ENCODE results near the gene SLC25A25. TPM values are rescaled to one million over a fixed set of nuclear protein-coding genes. Genes with fewer than 3 reads are reported as not detected.

The SLC25A25 gene
- total and polyA plus RNA-seq, 10 donors = 6.2 to 44.7 (median 23.0) TPM

- H3K36me3 ChIP-seq = no peaks in the 10 kb centered on the region
- peaks cover 0 to 34% (median 4%) of the 10 kb centered on the region in 6 donors for H3K4me1 ChIP-seq
- TF ChIP-seq POLR2AphosphoS5 (IDR thresholded peaks at IDR 0.05) = no peak
- TF ChIP-seq POLR2A (IDR thresholded peaks at IDR 0.05) = no peak
- no peak for TF ChIP-seq CTCF (IDR thresholded peaks at IDR 0.05 in 8 of 11, conservative IDR thresholded peaks at IDR 0.05 in 3 of 11)
- DNase-seq = peak; percentile 61
- H3K4me3 ChIP-seq = no peak overlapping the region
- 85 to 93% (median 86%) methylated on average over 16 to 26 of the region's 26 CpGs for WGBS, 5 donors
- no peaks in the 10 kb centered on the region for H3K27me3 ChIP-seq (replicated peaks in 1 of 7)
- intact Hi-C loops (cut with DNase I; ENCODE audit: low total_unique reads) = no loop called here
- H3K27ac ChIP-seq = peak overlapping the region in 1 of 8 donors; percentile 13
- no peaks in the 10 kb centered on the region for H3K9me3 ChIP-seq
Observed at GRCh38 chr9:128153060-128153946, 85.3 kb downstream of the SLC25A25 start.

GRCh38 chr9:128153947-128154695, 86.1 kb downstream of the SLC25A25 start:
- no peak for TF ChIP-seq POLR2AphosphoS5 (IDR thresholded peaks at IDR 0.05)
- no peak for TF ChIP-seq POLR2A (IDR thresholded peaks at IDR 0.05)
- TF ChIP-seq CTCF (IDR thresholded peaks at IDR 0.05 in 8 of 11, conservative IDR thresholded peaks at IDR 0.05 in 3 of 11) = no peak
- no peaks in the 10 kb centered on the region for H3K9me3 ChIP-seq
- H3K27ac ChIP-seq = no peak overlapping the region
- DNase-seq = peak; percentile 65
- 76 to 91% (median 85%) methylated on average over 10 to 13 of the region's 13 CpGs for WGBS, 5 donors
- no peaks in the 10 kb centered on the region for H3K27me3 ChIP-seq (replicated peaks in 1 of 7)
- H3K36me3 ChIP-seq = no peaks in the 10 kb centered on the region
- H3K4me3 ChIP-seq = no peak overlapping the region
- H3K4me1 ChIP-seq = peaks cover 0 to 31% (median 6%) of the 10 kb centered on the region in 6 donors
- intact Hi-C loops (cut with DNase I; ENCODE audit: low total_unique reads) = no loop called here

GRCh38 chr9:128155736-128156500, 87.9 kb downstream of the SLC25A25 start:
- Histone ChIP-seq H3K4me3 (no peak overlapping the region), H3K36me3 (no peaks in the 10 kb centered on the region), H3K27ac (no peak overlapping the region), H3K4me1 (peaks cover 3 to 30% (median 10%) of the 10 kb centered on the region in 6 donors), H3K27me3 (replicated peaks in 1 of 7) (no peaks in the 10 kb centered on the region), H3K9me3 (no peaks in the 10 kb centered on the region)
- DNase-seq = peak; percentile 47
- TF ChIP-seq CTCF (IDR thresholded peaks at IDR 0.05 in 8 of 11, conservative IDR thresholded peaks at IDR 0.05 in 3 of 11) (no peak), POLR2AphosphoS5 (IDR thresholded peaks at IDR 0.05) (no peak), POLR2A (IDR thresholded peaks at IDR 0.05) (no peak)
- 82 to 88% (median 87%) methylated on average over 7 of the region's 7 CpGs for WGBS, 5 donors
- intact Hi-C loops (cut with DNase I; ENCODE audit: low total_unique reads) = no loop called here

Other genes with a start within 250 kb of the SLC25A25 start
- gene ENG, start 213.6 kb upstream of the SLC25A25 start, total RNA-seq = 100 to 1,000 TPM; 150 to 334 (median 247) TPM
- 10 to 100 TPM; 29.2 to 63.1 (median 47.8) TPM for gene ENG, start 213.6 kb upstream of the SLC25A25 start, polyA plus RNA-seq
- 10 to 100 TPM; 41.3 to 89.7 (median 59.7) TPM for gene AK1, start 190.6 kb upstream of the SLC25A25 start, total RNA-seq
- 10 to 100 TPM; 47.0 to 97.9 (median 82.7) TPM for gene AK1, start 190.6 kb upstream of the SLC25A25 start, polyA plus RNA-seq
- 100 to 1,000 TPM in 1 of 7 donors, 10 to 100 TPM in 6; 62.5 to 118 (median 75.9) TPM for gene ST6GALNAC6, start 168.6 kb upstream of the SLC25A25 start, total RNA-seq
- 10 to 100 TPM; 29.0 to 68.0 (median 31.7) TPM for gene ST6GALNAC6, start 168.6 kb upstream of the SLC25A25 start, polyA plus RNA-seq
- 10 to 100 TPM; 48.6 to 92.8 (median 65.8) TPM for gene ST6GALNAC4, start 151.2 kb upstream of the SLC25A25 start, total RNA-seq
- gene ST6GALNAC4, start 151.2 kb upstream of the SLC25A25 start, polyA plus RNA-seq = 10 to 100 TPM; 16.0 to 36.7 (median 19.5) TPM
- gene PIP5KL1, start 137.5 kb upstream of the SLC25A25 start, total RNA-seq = 1 to 10 TPM in 2 of 7 donors, under 1 TPM in 3, not detected in 2; 0.46 to 3.6 (median 0.94) TPM
- gene PIP5KL1, start 137.5 kb upstream of the SLC25A25 start, polyA plus RNA-seq = under 1 TPM; 0.13 to 0.51 (median 0.42) TPM
- 10 to 100 TPM; 19.5 to 31.3 (median 25.2) TPM for gene DPM2, start 130.4 kb upstream of the SLC25A25 start, total RNA-seq
- 10 to 100 TPM; 23.6 to 33.8 (median 28.1) TPM for gene DPM2, start 130.4 kb upstream of the SLC25A25 start, polyA plus RNA-seq
- gene EEIG1, start 87.2 kb upstream of the SLC25A25 start, total RNA-seq = 100 to 1,000 TPM in 1 of 7 donors, 10 to 100 TPM in 6; 27.3 to 102 (median 72.8) TPM
- gene EEIG1, start 87.2 kb upstream of the SLC25A25 start, polyA plus RNA-seq = 10 to 100 TPM; 28.6 to 39.6 (median 29.0) TPM
- gene NAIF1, start 912 bp upstream of the SLC25A25 start, total RNA-seq = 10 to 100 TPM in 6 of 7 donors, 1 to 10 TPM in 1; 9.3 to 14.3 (median 11.7) TPM
- 10 to 100 TPM; 10.6 to 15.4 (median 10.8) TPM for gene NAIF1, start 912 bp upstream of the SLC25A25 start, polyA plus RNA-seq
- gene PTGES2, start 59.5 kb downstream of the SLC25A25 start, total RNA-seq = 10 to 100 TPM; 45.2 to 66.6 (median 58.5) TPM
- 10 to 100 TPM; 45.8 to 71.2 (median 54.0) TPM for gene PTGES2, start 59.5 kb downstream of the SLC25A25 start, polyA plus RNA-seq
- 100 to 1,000 TPM in 1 of 7 donors, 10 to 100 TPM in 5, 1 to 10 TPM in 1; 7.7 to 218 (median 20.3) TPM for gene LCN2, start 81.2 kb downstream of the SLC25A25 start, total RNA-seq
- gene LCN2, start 81.2 kb downstream of the SLC25A25 start, polyA plus RNA-seq = 10 to 100 TPM; 10.7 to 17.5 (median 13.3) TPM
- 100 to 1,000 TPM in 3 of 7 donors, 10 to 100 TPM in 4; 43.5 to 220 (median 59.2) TPM for gene BBLN, start 92.0 kb downstream of the SLC25A25 start, total RNA-seq
- gene BBLN, start 92.0 kb downstream of the SLC25A25 start, polyA plus RNA-seq = 100 to 1,000 TPM; 152 to 201 (median 178) TPM
- gene CIZ1, start 123.3 kb downstream of the SLC25A25 start, total RNA-seq = 10 to 100 TPM; 61.9 to 98.2 (median 89.2) TPM
- gene CIZ1, start 123.3 kb downstream of the SLC25A25 start, polyA plus RNA-seq = 10 to 100 TPM; 24.7 to 50.0 (median 34.5) TPM
- gene DNM1, start 135.1 kb downstream of the SLC25A25 start, total RNA-seq = 1 to 10 TPM in 6 of 7 donors, under 1 TPM in 1; 0.42 to 3.6 (median 2.1) TPM
- gene DNM1, start 135.1 kb downstream of the SLC25A25 start, polyA plus RNA-seq = 1 to 10 TPM; 1.2 to 1.3 (median 1.3) TPM
- 10 to 100 TPM; 56.1 to 79.0 (median 68.0) TPM for gene GOLGA2, start 207.8 kb downstream of the SLC25A25 start, total RNA-seq
- gene GOLGA2, start 207.8 kb downstream of the SLC25A25 start, polyA plus RNA-seq = 10 to 100 TPM; 15.5 to 39.4 (median 28.0) TPM
- gene SWI5, start 208.0 kb downstream of the SLC25A25 start, total RNA-seq = 10 to 100 TPM in 6 of 7 donors, 1 to 10 TPM in 1; 8.4 to 19.1 (median 13.6) TPM
- 10 to 100 TPM; 15.6 to 23.4 (median 23.0) TPM for gene SWI5, start 208.0 kb downstream of the SLC25A25 start, polyA plus RNA-seq